ENCODE data around the gene ZNF768.
"Not testable (repeated sequence)": the region's sequence is repeated elsewhere in the genome, so short reads cannot be mapped to it uniquely, and the experiment has no call there.

ZNF768 gene

GRCh38 chr16:30503403-30504296 lies 22.7 kb downstream of the ZNF768 start:
- DNase-seq: no peak

GRCh38 chr16:30499284-30499683 lies 27.1 kb downstream of the ZNF768 start:
- no peak for DNase-seq

- no peak for DNase-seq
Measured at GRCh38 chr16:30494709-30495108, 31.7 kb downstream of the ZNF768 start.

GRCh38 chr16:30493941-30494488 lies 32.4 kb downstream of the ZNF768 start:
- DNase-seq: no peak

GRCh38 chr16:30491744-30492308 lies 34.5 kb downstream of the ZNF768 start:
- DNase-seq: no peak

GRCh38 chr16:30491229-30491628 lies 35.1 kb downstream of the ZNF768 start:
- DNase-seq: no peak

- DNase-seq: no peak
Measured at GRCh38 chr16:30490210-30490609, 36.2 kb downstream of the ZNF768 start.

- no peak for DNase-seq
Measured at GRCh38 chr16:30488764-30489605, 37.4 kb downstream of the ZNF768 start.

- DNase-seq: no peak
Measured at GRCh38 chr16:30485818-30486436, 40.4 kb downstream of the ZNF768 start.

- DNase-seq: no peak
Measured at GRCh38 chr16:30484887-30485286, 41.5 kb downstream of the ZNF768 start.

GRCh38 chr16:30482366-30482765 lies 44.0 kb downstream of the ZNF768 start:
- DNase-seq: no peak

- DNase-seq: no peak
Measured at GRCh38 chr16:30481381-30481780, 45.0 kb downstream of the ZNF768 start.

- DNase-seq: no peak
Measured at GRCh38 chr16:30478766-30479478, 47.4 kb downstream of the ZNF768 start.

GRCh38 chr16:30477773-30478172 lies 48.6 kb downstream of the ZNF768 start:
- not testable (repeated sequence) for DNase-seq

- DNase-seq: no peak
Measured at GRCh38 chr16:30476991-30477390, 49.4 kb downstream of the ZNF768 start.

GRCh38 chr16:30474684-30475083 lies 51.7 kb downstream of the ZNF768 start:
- no peak for DNase-seq

GRCh38 chr16:30474074-30474452 lies 52.3 kb downstream of the ZNF768 start:
- no peak for DNase-seq

Data from activated naive CD4-positive, alpha-beta T cell treated with anti-CD3 and anti-CD28 coated beads, Interleukin-2, amount 50 U/mL, for 16 hours (primary cell).